Activated T-cell treated with anti-CD3 and anti-CD28 coated beads, Interleukin-2, amount 50 U/mL, for 4 hours (primary cell): ENCODE results near the gene IL17RB. TPM values are rescaled to one million over a fixed set of nuclear protein-coding genes. Genes with fewer than 3 reads are reported as not detected.

Experiments
- ATAC-seq, 2 donors: fragments of 200-7000 bp; cut with Tn5 transposase; one replicate each; pipeline ENCODE4 v1.10.0; 2021
- DNase-seq: peaks from one replicate; pipeline ENCODE4 v3.0.0-alpha.2; 2020
- H3K27me3 Mint-ChIP-seq: one replicate; pipeline ENCODE4 v1.8.0; 2021; ENCODE audit warnings: low read depth, mixed read lengths
- H3K36me3 Mint-ChIP-seq: one replicate; pipeline ENCODE4 v1.8.0; 2022; ENCODE audit warnings: mixed read lengths; ENCODE audit not compliant: insufficient read depth
- H3K4me1 Mint-ChIP-seq: one replicate; pipeline ENCODE4 v1.8.0; 2021; ENCODE audit warnings: low read depth, mixed read lengths
- H3K4me3 Mint-ChIP-seq: one replicate; pipeline ENCODE4 v1.8.0; 2021; ENCODE audit warnings: mild to moderate bottlenecking, moderate library complexity, mixed read lengths
- H3K9me3 Mint-ChIP-seq: one replicate; pipeline ENCODE4 v1.8.0; 2021; ENCODE audit warnings: mixed read lengths
- total RNA-seq, 3 donors: library from RNA; stranded (reverse); gene quantifications; one replicate each; pipeline ENCODE4 v1.2.1, GENCODE V29; 2021

Gene IL17RB
- total RNA-seq, 3 donors from 2014 or later, result 0.53 to 1.3 (median 0.73) TPM

DNA sequence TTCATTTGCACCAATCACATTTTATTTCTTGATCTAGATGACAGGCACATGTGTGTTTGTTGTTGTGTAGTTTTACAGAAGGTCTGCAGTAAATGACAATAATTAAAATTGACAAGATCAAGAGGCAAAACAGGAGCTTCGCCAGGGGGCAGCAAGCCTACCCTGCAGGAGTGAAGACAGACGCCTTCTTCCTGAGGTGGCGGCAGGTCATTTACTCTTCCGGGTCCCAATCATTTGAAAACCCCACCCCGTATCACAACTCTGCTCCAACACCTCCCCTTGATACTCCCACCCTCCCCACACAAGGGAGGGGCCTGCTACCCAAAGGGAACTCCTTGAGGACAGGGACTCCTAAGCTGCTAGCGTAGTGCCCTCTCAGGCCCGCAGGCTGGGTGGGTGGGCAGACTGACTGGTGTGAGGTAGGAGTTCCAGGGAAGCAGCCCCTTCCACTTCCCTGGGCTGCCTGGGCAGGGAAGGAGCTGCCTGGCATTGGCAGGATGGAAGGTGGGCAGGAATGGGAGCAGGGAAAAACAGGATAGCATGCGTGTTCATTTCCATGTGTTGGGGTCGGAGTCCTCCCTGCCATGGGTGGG, 13.2 kb upstream of the IL17RB start:
- Mint-ChIP-seq H3K27me3 (peaks cover 2% of the 10 kb centered on the region), H3K36me3 (no peaks in the 10 kb centered on the region), H3K4me1 (no peaks in the 10 kb centered on the region), H3K9me3 (no peaks in the 10 kb centered on the region), H3K4me3 (no peak overlapping the region)
- ATAC-seq (no peak), DNase-seq (no peak)

DNA sequence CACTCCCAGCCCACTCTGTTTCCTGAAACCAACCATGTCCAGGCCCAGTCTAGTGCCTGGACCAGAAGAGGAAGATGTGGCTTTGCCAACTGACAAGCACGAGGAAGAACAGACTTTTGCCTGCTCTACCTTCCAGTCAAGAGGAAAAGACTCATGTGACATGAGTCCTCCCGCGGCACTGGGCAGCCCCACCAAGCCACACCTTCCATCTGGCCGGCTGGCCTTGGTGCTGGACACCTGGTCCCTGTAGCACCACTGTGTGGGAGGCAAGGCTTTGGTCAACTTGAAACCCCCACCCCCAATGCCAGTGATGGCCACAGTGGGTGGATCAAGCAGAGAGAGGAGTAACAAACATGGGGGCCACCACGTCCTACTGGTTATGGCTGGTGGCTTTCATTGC, 12.7 kb upstream of the IL17RB start:
- Mint-ChIP-seq H3K27me3 (peaks cover 4% of the 10 kb centered on the region), H3K4me1 (no peaks in the 10 kb centered on the region), H3K9me3 (no peaks in the 10 kb centered on the region), H3K4me3 (no peak overlapping the region), H3K36me3 (no peaks in the 10 kb centered on the region)
- no peak for ATAC-seq
- DNase-seq, result no peak

DNA sequence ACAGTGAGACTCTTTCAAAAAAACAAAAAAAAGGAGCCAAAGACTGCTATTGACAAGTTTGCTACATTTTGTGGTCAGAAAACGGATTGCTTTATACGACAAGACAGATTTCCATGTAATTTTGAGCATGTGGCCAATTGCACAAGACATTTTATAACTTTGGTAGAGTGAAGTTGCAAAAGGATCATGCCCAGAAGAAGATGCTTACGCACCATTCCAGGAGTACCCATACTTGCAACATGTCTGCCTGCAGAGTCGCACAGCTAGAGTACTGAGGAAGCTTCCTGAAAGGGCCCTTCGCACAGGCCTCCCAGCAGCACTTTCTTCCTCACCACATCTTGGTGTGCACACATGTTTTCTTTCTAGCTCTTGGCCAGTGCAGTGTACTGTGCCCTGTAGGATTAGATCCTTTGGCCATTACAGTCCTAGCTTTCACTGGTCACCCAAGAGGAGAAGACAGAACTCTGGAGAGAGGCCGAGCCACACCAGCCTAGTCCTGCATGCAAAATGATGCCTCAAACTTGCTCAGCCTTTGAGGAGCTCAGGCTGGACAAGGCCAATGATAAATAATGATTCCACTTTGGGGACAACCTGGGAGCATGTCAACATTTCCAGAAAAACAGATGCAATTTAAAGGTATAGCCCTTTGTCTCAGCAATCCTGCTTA, 11.8 kb upstream of the IL17RB start:
- Mint-ChIP-seq H3K9me3 (no peaks in the 10 kb centered on the region), H3K27me3 (peaks cover 4% of the 10 kb centered on the region), H3K36me3 (no peaks in the 10 kb centered on the region), H3K4me3 (no peak overlapping the region), H3K4me1 (no peaks in the 10 kb centered on the region)
- ATAC-seq (no peak), DNase-seq (no peak)

DNA sequence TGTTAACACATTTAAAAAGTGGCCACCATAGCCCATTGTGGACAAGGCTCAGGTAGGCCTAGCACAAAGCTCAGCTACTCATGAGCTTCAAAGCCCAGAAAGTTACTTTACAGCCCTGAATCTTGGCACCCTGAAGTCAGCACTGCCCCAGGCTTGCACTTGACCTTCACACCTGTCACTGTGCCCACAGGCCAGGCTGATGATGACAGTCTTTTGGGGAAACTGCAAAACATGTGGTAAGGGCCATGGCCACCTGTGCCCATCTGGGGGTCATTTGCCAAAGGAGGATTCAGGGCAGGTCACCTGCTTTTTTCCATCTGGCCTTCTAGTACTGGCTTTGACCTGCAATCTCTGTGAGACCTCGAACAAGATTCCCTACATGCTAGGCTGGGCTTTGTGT, 11.1 kb upstream of the IL17RB start:
- DNase-seq (no peak), ATAC-seq (no peak)
- Mint-ChIP-seq H3K4me1 (no peaks in the 10 kb centered on the region), H3K4me3 (no peak overlapping the region), H3K36me3 (no peaks in the 10 kb centered on the region), H3K27me3 (peaks cover 4% of the 10 kb centered on the region), H3K9me3 (no peaks in the 10 kb centered on the region)

DNA sequence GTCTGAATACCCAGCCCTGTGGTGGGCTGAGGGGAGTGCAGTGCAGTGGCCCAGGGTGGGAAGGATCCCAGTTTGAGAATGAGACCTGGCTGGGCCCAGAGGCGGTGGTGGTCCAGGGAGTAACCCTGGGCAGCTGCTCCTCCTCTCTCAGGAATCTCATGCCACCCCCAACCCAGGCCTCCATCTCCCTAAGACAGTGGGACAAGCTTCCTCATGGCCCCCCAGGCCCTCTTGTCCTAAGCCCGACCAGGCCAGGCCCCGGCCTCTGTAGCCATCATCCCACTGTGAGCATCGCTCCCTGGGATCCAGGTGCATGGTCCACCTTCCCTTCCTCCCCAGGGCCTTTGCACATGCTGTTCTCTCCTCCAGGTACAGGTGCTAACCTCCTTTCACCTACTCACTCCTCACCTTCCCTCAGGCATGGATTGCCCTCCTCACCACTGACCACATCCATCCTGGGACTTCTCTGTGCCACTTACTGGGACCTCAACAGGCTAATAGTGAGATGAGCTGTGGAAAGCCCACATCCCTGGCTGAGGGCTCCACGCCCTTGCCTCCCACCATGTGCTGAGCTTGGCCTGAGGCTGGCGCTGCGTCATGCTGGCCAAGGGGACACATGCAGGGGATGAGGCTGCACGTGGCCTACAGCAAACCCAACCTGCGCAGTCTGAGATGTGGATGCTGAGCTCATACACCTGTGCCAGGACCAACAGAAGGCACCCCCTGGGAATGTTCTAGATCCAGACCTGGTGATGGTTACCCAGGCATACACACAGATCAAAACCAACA, 10.1 kb upstream of the IL17RB start:
- no peak overlapping the region for H3K4me3 Mint-ChIP-seq
- H3K9me3 Mint-ChIP-seq, result no peaks in the 10 kb centered on the region
- H3K36me3 Mint-ChIP-seq, result no peaks in the 10 kb centered on the region
- ATAC-seq (no peak), DNase-seq (no peak)
- peaks cover 4% of the 10 kb centered on the region for H3K27me3 Mint-ChIP-seq
- no peaks in the 10 kb centered on the region for H3K4me1 Mint-ChIP-seq

DNA sequence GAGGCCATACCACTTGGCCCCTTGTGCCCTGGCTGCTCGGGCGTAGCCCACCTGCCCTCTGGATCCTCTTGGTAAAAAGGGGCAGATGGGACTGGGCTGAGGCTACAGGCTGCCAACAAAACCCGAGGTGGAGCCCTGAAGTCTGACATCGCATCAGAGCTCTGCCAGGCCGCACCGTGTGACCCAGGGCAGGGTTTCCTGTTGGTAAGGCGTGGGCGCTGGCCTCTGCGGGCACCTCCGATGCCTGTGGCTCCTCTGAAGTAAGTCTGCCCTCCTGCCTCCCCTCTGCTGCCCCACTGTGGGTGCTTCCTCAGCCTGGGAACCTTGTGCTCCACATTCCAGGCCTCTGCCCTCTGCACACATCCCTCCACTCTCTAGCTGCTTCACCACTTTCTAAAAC, 9.0 kb upstream of the IL17RB start:
- DNase-seq (no peak), ATAC-seq (peak in 1 of 2 donors; percentile 23)
- H3K9me3 Mint-ChIP-seq, result no peaks in the 10 kb centered on the region
- no peak overlapping the region for H3K4me3 Mint-ChIP-seq
- H3K27me3 Mint-ChIP-seq, result peaks cover 4% of the 10 kb centered on the region
- H3K36me3 Mint-ChIP-seq, result no peaks in the 10 kb centered on the region
- no peaks in the 10 kb centered on the region for H3K4me1 Mint-ChIP-seq

DNA sequence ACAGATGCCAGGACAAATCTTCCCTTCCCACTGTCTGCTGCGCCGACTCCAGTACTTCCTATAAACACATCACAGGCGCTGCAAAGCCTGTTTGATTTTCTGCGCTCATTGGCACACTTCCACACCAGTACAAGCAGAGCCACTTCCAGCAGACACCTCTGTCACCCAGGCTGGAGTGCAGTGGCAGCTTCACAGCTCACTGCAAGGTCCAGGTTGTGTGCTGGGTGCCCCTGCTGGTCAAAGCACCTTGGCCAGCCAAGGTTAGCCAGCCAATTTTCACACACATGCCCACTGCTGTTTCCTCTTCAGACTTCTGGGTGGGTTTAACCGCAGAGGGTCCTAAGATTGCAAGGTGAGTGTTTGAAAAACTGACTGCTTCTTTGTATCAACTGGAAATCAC, 5.1 kb upstream of the IL17RB start:
- Mint-ChIP-seq H3K27me3 (peaks cover 31% of the 10 kb centered on the region), H3K4me3 (no peak overlapping the region), H3K4me1 (peaks cover 5% of the 10 kb centered on the region), H3K9me3 (no peaks in the 10 kb centered on the region), H3K36me3 (no peaks in the 10 kb centered on the region)
- ATAC-seq (no peak), DNase-seq (no peak)

DNA sequence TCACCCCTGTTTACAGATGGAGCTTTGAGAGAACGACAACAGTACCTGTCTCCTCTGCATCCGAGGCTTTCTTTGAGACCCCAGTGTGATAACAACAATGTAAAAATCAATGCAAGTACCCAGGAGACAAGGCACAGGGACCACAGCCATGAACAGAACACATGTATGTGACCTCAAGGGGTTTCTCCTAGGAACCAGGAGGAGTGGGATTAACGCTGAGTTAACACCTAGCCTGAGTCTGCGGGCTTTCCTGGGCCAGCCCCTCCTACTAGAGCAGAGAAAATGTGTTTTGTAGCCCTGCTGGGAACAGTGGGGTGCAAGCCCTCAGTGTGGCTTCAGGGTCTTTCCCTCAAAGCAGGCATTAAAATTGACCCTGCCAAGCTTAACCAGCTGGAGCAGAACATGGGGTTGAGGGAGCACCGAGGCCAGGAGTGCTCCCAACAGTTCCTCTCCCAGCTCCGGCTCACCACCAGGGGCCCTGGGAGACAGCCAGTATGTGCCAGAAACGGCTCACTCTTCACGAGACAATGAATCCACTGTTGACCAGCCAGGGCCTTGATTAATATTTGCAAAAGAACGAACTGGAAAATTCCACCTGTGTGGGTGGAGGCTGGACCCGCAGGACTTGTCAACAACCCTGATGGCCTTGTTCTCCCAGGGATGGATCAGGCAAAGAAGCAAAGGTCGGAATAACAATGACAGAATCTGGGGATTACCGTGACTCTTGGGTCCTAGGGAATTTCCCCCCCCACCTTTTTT, 3.8 kb upstream of the IL17RB start:
- peaks cover 9% of the 10 kb centered on the region for H3K4me1 Mint-ChIP-seq
- no peaks in the 10 kb centered on the region for H3K9me3 Mint-ChIP-seq
- H3K36me3 Mint-ChIP-seq, result no peaks in the 10 kb centered on the region
- no peak overlapping the region for H3K4me3 Mint-ChIP-seq
- peaks cover 43% of the 10 kb centered on the region for H3K27me3 Mint-ChIP-seq
- ATAC-seq, result no peak
- DNase-seq, result no peak

DNA sequence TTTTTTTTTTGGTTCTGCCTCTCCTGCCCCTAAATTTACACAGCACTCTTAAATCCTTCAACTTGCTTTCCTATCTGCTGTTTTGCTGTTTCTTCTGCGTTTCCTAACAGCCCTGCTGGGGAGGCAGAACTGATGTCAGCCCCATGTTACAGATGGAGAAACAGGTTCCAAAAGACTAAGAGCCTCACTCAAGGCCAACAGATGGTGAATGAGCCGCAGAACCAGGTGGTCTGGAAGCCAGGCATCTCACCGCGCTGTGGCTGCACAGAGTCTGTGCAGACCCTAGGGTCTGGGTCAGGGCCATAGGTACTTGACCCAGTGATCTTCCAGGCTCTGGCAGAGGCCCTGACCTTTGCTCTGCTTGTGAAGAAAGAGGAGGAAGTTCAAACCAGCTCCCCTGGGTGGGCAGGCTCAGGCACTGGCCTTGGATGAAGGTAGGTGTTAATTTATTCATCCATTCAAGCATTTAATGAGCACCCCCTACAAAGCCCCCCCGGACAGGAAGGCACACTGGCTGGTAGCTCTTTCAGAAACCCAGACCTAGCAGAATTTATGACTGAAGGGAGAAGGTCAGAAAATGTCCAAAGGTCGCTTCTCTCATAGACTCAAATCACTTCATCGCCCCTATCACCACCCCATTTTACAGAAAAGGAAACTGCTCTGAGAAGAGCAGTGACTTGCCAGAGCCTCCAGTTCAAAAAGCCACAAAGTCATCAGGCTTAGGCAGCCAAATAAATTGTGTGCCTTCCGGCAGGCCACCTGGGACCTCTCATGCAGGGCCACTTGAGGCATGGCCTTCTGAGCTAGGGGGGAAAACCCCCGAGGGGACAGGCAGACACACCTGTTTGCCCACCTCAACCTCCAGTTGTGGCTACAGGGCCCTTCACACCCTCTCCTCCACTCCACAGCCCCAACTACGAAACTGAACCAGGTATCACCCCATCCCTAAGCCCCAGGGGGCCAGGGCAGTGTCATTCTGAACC, 2.9 kb upstream of the IL17RB start:
- peaks cover 43% of the 10 kb centered on the region for H3K27me3 Mint-ChIP-seq
- H3K4me3 Mint-ChIP-seq, result peak overlapping the region; percentile 22
- no peaks in the 10 kb centered on the region for H3K36me3 Mint-ChIP-seq
- DNase-seq (no peak), ATAC-seq (no peak)
- peaks cover 9% of the 10 kb centered on the region for H3K4me1 Mint-ChIP-seq
- H3K9me3 Mint-ChIP-seq, result no peaks in the 10 kb centered on the region

DNA sequence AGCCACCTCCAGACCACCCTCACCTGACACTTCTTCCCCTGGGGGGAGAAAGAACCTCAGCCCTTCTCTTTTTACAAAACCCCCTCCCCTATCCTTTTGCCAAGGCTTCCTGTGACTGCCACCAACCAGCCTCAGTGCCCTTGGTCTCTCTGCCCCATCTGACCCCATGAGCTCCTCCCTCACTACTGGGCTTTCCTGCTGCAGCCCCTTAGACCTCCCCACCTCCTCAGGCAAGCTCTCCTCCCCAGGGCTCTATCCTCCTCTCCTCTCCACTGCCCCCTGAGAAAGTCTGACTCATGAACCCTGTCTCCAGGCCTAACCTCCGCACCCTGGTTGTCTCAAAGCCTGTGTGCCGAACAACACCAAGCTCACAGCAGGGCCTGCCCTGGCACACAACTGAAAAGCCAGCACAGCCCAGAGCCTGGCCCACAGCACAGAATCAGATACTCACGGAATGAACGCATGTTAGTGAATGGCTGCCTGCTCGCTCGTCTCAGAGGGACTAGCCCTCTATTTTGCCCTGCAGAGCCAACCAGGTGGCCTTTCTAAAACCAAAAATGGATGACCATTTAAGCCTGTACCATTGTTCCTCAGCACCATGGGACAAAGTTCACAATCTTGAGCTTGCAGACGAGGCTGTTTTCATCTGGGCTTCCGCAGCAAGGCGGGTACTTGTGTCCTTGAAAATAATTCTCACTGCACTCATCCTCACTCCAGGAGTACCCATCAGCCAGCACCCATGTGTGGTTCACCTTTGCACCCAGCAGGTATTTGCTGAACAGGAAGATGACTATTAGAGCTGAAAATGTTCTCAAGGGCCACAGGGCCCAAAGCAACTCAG, 1.9 kb upstream of the IL17RB start:
- no peaks in the 10 kb centered on the region for H3K36me3 Mint-ChIP-seq
- H3K4me1 Mint-ChIP-seq, result peaks cover 9% of the 10 kb centered on the region
- ATAC-seq (no peak), DNase-seq (no peak)
- peaks cover 47% of the 10 kb centered on the region for H3K27me3 Mint-ChIP-seq
- H3K4me3 Mint-ChIP-seq, result peak overlapping the region; percentile 43
- no peaks in the 10 kb centered on the region for H3K9me3 Mint-ChIP-seq

DNA sequence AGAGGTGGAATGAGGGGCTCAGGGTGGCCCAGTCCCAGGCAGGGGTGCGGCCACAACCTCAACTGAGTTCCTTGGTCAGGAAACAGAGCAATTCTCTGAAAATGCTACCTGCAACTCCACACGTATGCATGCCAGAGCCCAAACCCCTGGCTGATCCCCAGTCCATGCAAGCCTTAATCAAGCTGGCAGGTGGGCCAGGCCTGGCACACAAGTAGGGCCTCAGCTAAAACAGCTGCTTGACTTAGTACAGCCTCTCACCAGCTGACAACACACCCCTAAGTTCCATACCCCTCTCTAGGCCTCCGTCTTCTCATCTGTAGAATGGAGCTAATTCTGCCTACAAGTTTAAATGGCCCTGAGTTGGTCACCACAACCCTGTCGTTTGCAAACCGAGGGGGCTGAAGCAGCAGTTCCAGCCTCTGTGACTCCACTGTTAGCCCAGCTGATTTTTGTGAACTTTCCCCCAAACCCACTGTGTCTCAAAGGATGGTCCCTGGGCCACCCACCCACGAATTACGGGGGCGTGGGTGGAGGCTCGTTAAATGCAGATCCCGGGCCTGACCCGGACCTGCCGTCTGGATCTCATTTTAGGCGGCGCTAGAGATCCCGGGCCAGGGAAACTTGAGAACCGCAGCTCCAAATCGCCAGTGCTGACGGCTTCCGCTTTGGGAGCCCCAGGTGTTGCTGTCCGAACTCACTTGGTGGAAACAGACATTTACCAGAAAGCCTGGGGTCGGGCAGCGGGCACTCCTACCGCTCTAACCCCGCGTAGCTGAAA, 1.1 kb upstream of the IL17RB start:
- Mint-ChIP-seq H3K36me3 (no peaks in the 10 kb centered on the region), H3K4me3 (peak overlapping the region; percentile 43), H3K4me1 (peaks cover 9% of the 10 kb centered on the region), H3K9me3 (no peaks in the 10 kb centered on the region), H3K27me3 (peaks cover 47% of the 10 kb centered on the region)
- no peak for ATAC-seq
- no peak for DNase-seq

DNA sequence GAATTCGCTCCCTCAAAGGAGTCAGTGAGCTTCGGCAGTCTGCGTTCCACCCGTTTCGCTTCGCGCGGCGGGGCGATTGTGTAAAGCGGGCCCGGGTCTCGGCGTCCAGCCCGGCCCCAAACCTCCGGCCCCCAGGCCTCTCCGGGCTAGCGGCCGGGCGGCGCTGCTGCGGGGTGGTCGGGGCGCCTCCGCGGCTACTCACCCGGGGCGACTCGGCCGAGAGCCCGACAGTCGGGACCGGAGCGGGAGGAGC, 561 bp upstream of the IL17RB start:
- Mint-ChIP-seq H3K4me1 (peaks cover 9% of the 10 kb centered on the region), H3K9me3 (no peaks in the 10 kb centered on the region), H3K27me3 (peaks cover 47% of the 10 kb centered on the region), H3K36me3 (no peaks in the 10 kb centered on the region), H3K4me3 (peak overlapping the region; percentile 43)
- ATAC-seq (peak in 1 of 2 donors; percentile 15), DNase-seq (no peak)

DNA sequence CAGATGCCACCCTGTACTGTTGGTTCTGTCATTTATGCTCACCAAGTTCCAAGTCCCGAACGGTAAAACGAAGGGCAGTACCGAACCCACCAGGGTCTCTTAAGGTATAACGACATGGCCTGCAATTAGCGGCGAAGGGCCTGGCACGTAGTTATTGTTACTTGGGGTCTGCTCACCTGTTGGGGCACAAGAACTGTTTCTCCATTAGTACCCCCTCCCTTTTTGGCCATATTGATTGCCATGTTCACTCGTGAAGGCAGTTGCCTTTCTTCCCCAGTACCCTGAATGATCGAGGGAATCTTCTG, 435 bp downstream of the IL17RB start:
- no peaks in the 10 kb centered on the region for H3K9me3 Mint-ChIP-seq

More for the DNA sequence above, 435 bp downstream of the IL17RB start:
- peaks cover 47% of the 10 kb centered on the region for H3K27me3 Mint-ChIP-seq
- H3K36me3 Mint-ChIP-seq, result no peaks in the 10 kb centered on the region
- peaks cover 9% of the 10 kb centered on the region for H3K4me1 Mint-ChIP-seq
- H3K4me3 Mint-ChIP-seq, result peak overlapping the region; percentile 64
- ATAC-seq (no peak), DNase-seq (no peak)
